SK-N-SH (cell line): ENCODE results near the gene KIF13A. TPM values are rescaled to one million over a fixed set of nuclear protein-coding genes. Genes with fewer than 3 reads are reported as not detected.

ENCODE experiments used
- CTCF ChIA-PET: fragments of 300-600, 350-600 bp; formaldehyde crosslinking; extraction: SDS; loops from one replicate; lab custom pipeline; 2021; lab: Yijun Ruan, JAX
- POLR2A ChIA-PET: fragments of 350-600 bp; sonication (Branson Sonifier 250); formaldehyde crosslinking; extraction: SDS; loops from one replicate; lab custom pipeline; 2020; ENCODE audit warnings: antibody characterized with exemption, inconsistent platforms; lab: Yijun Ruan, JAX
- DNase-seq: peaks from one replicate; pipeline ENCODE4 v3.0.0; 2012
- H2AFZ ChIP-seq: fragments of 200-600 bp; sonication (generic); 2 replicates; pipeline ENCODE4 v1.8.1; 2016; ENCODE audit warnings: antibody characterized with exemption, mild to moderate bottlenecking, low read depth
- H3F3A ChIP-seq: fragments of 200-600 bp; sonication (generic); replicated peaks from 2 replicates; pipeline ENCODE3; 2016; ENCODE audit warnings: antibody characterized with exemption, mild to moderate bottlenecking; ENCODE audit not compliant: insufficient read depth
- H3K27ac ChIP-seq, 2 experiments: fragments of 200-500 bp in 1 of 2; fragments of 200-600 bp in 1 of 2; sonication (Bioruptor generic) in 1 of 2; sonication (generic), shearing (Covaris generic) in 1 of 2; 2 replicates each; pipeline versions ENCODE4 v1.5.1 to v1.6.1; 2014 to 2016; ENCODE audit warnings: low read depth in 2 of 2, inconsistent platforms in 1 of 2, low read length in 1 of 2, mild to moderate bottlenecking in 1 of 2, mixed read lengths in 1 of 2
- H3K27me3 ChIP-seq: fragments of 200-600 bp; sonication (generic), shearing (Covaris generic); 2 replicates; pipeline ENCODE4 v1.6.1; 2016; ENCODE audit warnings: mixed run types; ENCODE audit not compliant: insufficient read depth
- H3K36me3 ChIP-seq, 2 experiments: fragments of 200-500 bp in 1 of 2; fragments of 200-600 bp in 1 of 2; sonication (Bioruptor generic) in 1 of 2; sonication (generic) in 1 of 2; replicated peaks in 1 of 2; 2 replicates each; pipeline versions ENCODE3 to v1.5.1; 2014 to 2016; ENCODE audit warnings: low read length in 1 of 2, mild to moderate bottlenecking in 1 of 2; ENCODE audit not compliant: insufficient read depth in 2 of 2, control insufficient read depth in 1 of 2
- H3K4me1 ChIP-seq, 2 experiments: fragments of 200-500 bp in 1 of 2; fragments of 200-600 bp in 1 of 2; sonication (Bioruptor generic) in 1 of 2; sonication (generic), shearing (Covaris generic) in 1 of 2; 2 replicates each; pipeline versions ENCODE4 v1.5.1 to v1.6.1; 2014 to 2016; ENCODE audit warnings: low read depth in 1 of 2, low read length in 1 of 2, mixed run types in 1 of 2; ENCODE audit not compliant: insufficient read depth in 2 of 2, control insufficient read depth in 1 of 2
- H3K4me2 ChIP-seq: fragments of 200-600 bp; sonication (generic), shearing (Covaris generic); 2 replicates; pipeline ENCODE4 v1.6.1; 2017; ENCODE audit warnings: mixed run types
- H3K4me3 ChIP-seq, 2 experiments: fragments of 200-500 bp in 1 of 2; fragments of 200-600 bp in 1 of 2; sonication (Bioruptor generic) in 1 of 2; sonication (generic), shearing (Covaris generic) in 1 of 2; 2 replicates each; pipeline versions ENCODE4 v1.5.1 to v1.8.1; 2014 to 2016; ENCODE audit warnings: low read depth in 2 of 2, inconsistent platforms in 1 of 2, low read length in 1 of 2, mild to moderate bottlenecking in 1 of 2, mixed read lengths in 1 of 2, moderate library complexity in 1 of 2
- H3K79me2 ChIP-seq: fragments of 200-600 bp; sonication (generic); 2 replicates; pipeline ENCODE4 v1.8.1; 2017; ENCODE audit warnings: mild to moderate bottlenecking; ENCODE audit not compliant: insufficient read depth
- H3K9ac ChIP-seq: fragments of 200-600 bp; sonication (generic); 2 replicates; pipeline ENCODE4 v1.6.1; 2017; ENCODE audit warnings: mixed run types
- H3K9me2 ChIP-seq: fragments of 200-600 bp; sonication (generic); 2 replicates; pipeline ENCODE4 v1.6.1; 2017; ENCODE audit warnings: mixed run types
- H3K9me3 ChIP-seq: fragments of 200-600 bp; sonication (generic); 2 replicates; pipeline ENCODE4 v1.6.1; 2017; ENCODE audit warnings: mixed run types, mild to moderate bottlenecking, moderate library complexity
- H4K20me1 ChIP-seq: fragments of 200-600 bp; sonication (generic); 2 replicates; pipeline ENCODE4 v1.6.1; 2017; ENCODE audit warnings: mild to moderate bottlenecking, mixed run types; ENCODE audit not compliant: insufficient read depth
- CTCF ChIP-seq: fragments of 200-600 bp; sonication (generic); IDR thresholded peaks from 2 replicates; pipeline ENCODE4 v1.6.1; 2017; ENCODE audit warnings: antibody characterized with exemption, mild to moderate bottlenecking, moderate library complexity
- EP300 ChIP-seq, 2 experiments: IDR thresholded peaks; 2 replicates each; pipeline versions ENCODE4 v1.4.0 to v1.6.1; 2012; ENCODE audit warnings: borderline replicate concordance in 1 of 2, low read depth in 1 of 2, low read length in 1 of 2
- EZH2phosphoT487 ChIP-seq: fragments of 200-600 bp; sonication (generic); IDR thresholded peaks from 2 replicates; pipeline ENCODE4 v1.6.1; 2017; ENCODE audit warnings: low read depth, mixed run types, mild to moderate bottlenecking, antibody characterized with exemption, moderate library complexity, borderline replicate concordance
- FOSL2 ChIP-seq: IDR thresholded peaks from 2 replicates; pipeline ENCODE4 v1.4.0; 2012; ENCODE audit warnings: low read depth, mild to moderate bottlenecking, moderate library complexity, borderline replicate concordance
- FOXJ3 ChIP-seq: sonication (generic); formaldehyde crosslinking; IDR thresholded peaks from 2 replicates; pipeline ENCODE4 v1.5.1; 2020; ENCODE audit warnings: mild to moderate bottlenecking, missing genetic modification reagents
- FOXM1 ChIP-seq: IDR thresholded peaks from 2 replicates; pipeline ENCODE4 v1.4.0; 2012; ENCODE audit warnings: low read depth, mild to moderate bottlenecking
- JUND ChIP-seq: IDR thresholded peaks from 2 replicates; pipeline ENCODE4 v1.4.0; 2012
- MAX ChIP-seq: IDR thresholded peaks from 2 replicates; pipeline ENCODE4 v1.4.0; 2012; ENCODE audit warnings: low read depth
- MEF2A ChIP-seq: IDR thresholded peaks from 2 replicates; pipeline ENCODE4 v1.4.0; 2012; ENCODE audit warnings: low read depth, borderline replicate concordance
- NFIC ChIP-seq: IDR thresholded peaks from 2 replicates; pipeline ENCODE4 v1.4.0; 2012; ENCODE audit warnings: borderline replicate concordance
- NRF1 ChIP-seq: IDR thresholded peaks from 2 replicates; pipeline ENCODE4 v1.6.1; 2012; ENCODE audit warnings: low read depth, mild to moderate bottlenecking, low read length
- RAD21 ChIP-seq: IDR thresholded peaks from 2 replicates; pipeline ENCODE4 v1.6.1; 2012; ENCODE audit warnings: mild to moderate bottlenecking, low read length
- RCOR1 ChIP-seq: fragments of 150-350 bp; IDR thresholded peaks from 2 replicates; pipeline ENCODE4 v1.6.1; 2017; ENCODE audit warnings: antibody characterized with exemption, low read length
- REST ChIP-seq: IDR thresholded peaks from 2 replicates; pipeline ENCODE4 v1.6.1; 2012; ENCODE audit warnings: mild to moderate bottlenecking, low read depth, low read length, moderate library complexity
- SMC3 ChIP-seq: IDR thresholded peaks from 2 replicates; pipeline ENCODE4 v1.6.1; 2012; ENCODE audit warnings: low read depth, low read length, improper control_type of control experiment
- TAF1 ChIP-seq: IDR thresholded peaks from 2 replicates; pipeline ENCODE4 v1.6.1; 2012; ENCODE audit warnings: low read depth, mild to moderate bottlenecking, low read length, moderate library complexity, borderline replicate concordance
- USF2 ChIP-seq: fragments of 150-350 bp; IDR thresholded peaks from 2 replicates; pipeline ENCODE4 v1.6.1; 2017; ENCODE audit warnings: antibody characterized with exemption, low read length, low read depth, borderline replicate concordance
- YY1 ChIP-seq: IDR thresholded peaks from 2 replicates; pipeline ENCODE4 v1.4.0; 2012; ENCODE audit warnings: low read depth, mild to moderate bottlenecking
- WGBS: methylation state at CpG from one replicate; pipeline ENCODE4 v1.1.6; 2017; ENCODE audit warnings: low lambda C conversion rate; 5-methylcytosine and 5-hydroxymethylcytosine counted together
- polyA plus RNA-seq, 3 experiments: library from polyadenylated mRNA; depleted of rRNA; stranded (reverse); fragments of >200 nt; gene quantifications; 2 replicates each; pipeline ENCODE4 v1.2.3, GENCODE V29; 2012

Gene KIF13A
- polyA plus RNA-seq, 1 of the 3 experiments (the other 2 are of a cell fraction), result 18.2 TPM

- H3K9me3 ChIP-seq, result no peaks in the 10 kb centered on the region
- no peak overlapping the region for H3K4me2 ChIP-seq
- no peaks in the 10 kb centered on the region for H3K36me3 ChIP-seq
- H3K9ac ChIP-seq, result no peak overlapping the region
- WGBS, result 84% methylated on average over 3 of the region's 3 CpGs
- POLR2A ChIA-PET, result no interaction called here
- H3K27me3 ChIP-seq, result no peaks in the 10 kb centered on the region
- no peak overlapping the region for H3K4me3 ChIP-seq
- peaks cover 12% of the 10 kb centered on the region for H3F3A ChIP-seq
- DNase-seq, result no peak
- no peaks in the 10 kb centered on the region for H3K9me2 ChIP-seq
- no peak overlapping the region for H2AFZ ChIP-seq
- TF ChIP-seq FOXJ3 (CRISPR knock-in tag) (no peak), EP300 (IDR thresholded peaks at IDR 0.05; ENCODE audit: borderline replicate concordance in 1 of 2, low read depth in 1 of 2, low read length in 1 of 2) (no peak), USF2 (no peak), SMC3 (no peak), RCOR1 (no peak), EZH2phosphoT487 (no peak), TAF1 (no peak), RAD21 (no peak), FOSL2 (no peak), NRF1 (no peak), MAX (no peak), REST (no peak), JUND (no peak)
- CTCF ChIA-PET, result no interaction called here
- no peaks in the 10 kb centered on the region for H4K20me1 ChIP-seq
- H3K27ac ChIP-seq, result no peak overlapping the region
- H3K4me1 ChIP-seq, result peaks cover 0 to 4% of the 10 kb centered on the region in 2 experiments; a peak in 1 of 4 replicates
- H3K79me2 ChIP-seq, result no peaks in the 10 kb centered on the region
These were observed 10.6 kb upstream of the KIF13A start for GRCh38 chr6:17998003-17998402.

- no peaks in the 10 kb centered on the region for H3K27me3 ChIP-seq
- H3K79me2 ChIP-seq, result no peaks in the 10 kb centered on the region
- CTCF ChIA-PET, result interaction anchor here (1.2 kb wide), 2 partner anchors 16 to 21 kb away, joined by 3 to 4 read pairs; no protein-coding TSS in a partner anchor
- H3K9me3 ChIP-seq, result no peaks in the 10 kb centered on the region
- peaks cover 18% of the 10 kb centered on the region for H3F3A ChIP-seq
- no peak overlapping the region for H2AFZ ChIP-seq
- H3K4me2 ChIP-seq, result no peak overlapping the region
- peaks cover 0 to 4% of the 10 kb centered on the region in 2 experiments; a peak in 1 of 4 replicates for H3K4me1 ChIP-seq
- H3K9me2 ChIP-seq, result no peaks in the 10 kb centered on the region
- DNase-seq, result no peak
- H3K27ac ChIP-seq, result no peak overlapping the region
- POLR2A ChIA-PET, result no interaction called here
- H4K20me1 ChIP-seq, result no peaks in the 10 kb centered on the region
- WGBS, result 78% methylated on average over 4 of the region's 4 CpGs
- H3K36me3 ChIP-seq, result no peaks in the 10 kb centered on the region
- no peak overlapping the region for H3K4me3 ChIP-seq
- H3K9ac ChIP-seq, result no peak overlapping the region
- TF ChIP-seq JUND (no peak), YY1 (no peak), FOXJ3 (CRISPR knock-in tag) (no peak), CTCF (no peak), FOXM1 (no peak), NFIC (no peak), USF2 (no peak), MEF2A (no peak)
These were observed 8.0 kb upstream of the KIF13A start for GRCh38 chr6:17995414-17995813.
